HG02970 (cell line): ENCODE results near the gene STAP2.
"Not testable (repeated sequence)": the region's sequence is repeated elsewhere in the genome, so short reads cannot be mapped to it uniquely, and the experiment has no call there.

ENCODE experiments used
- ATAC-seq: cut with Tn5 transposase; IDR thresholded peaks from one replicate; pipeline ENCODE4 v1.9.1; 2021; ENCODE audit warnings: mild to moderate bottlenecking, moderate library complexity, moderate number of reproducible peaks; ENCODE audit not compliant: unreplicated experiment, low FRiP score

The STAP2 gene

DNA sequence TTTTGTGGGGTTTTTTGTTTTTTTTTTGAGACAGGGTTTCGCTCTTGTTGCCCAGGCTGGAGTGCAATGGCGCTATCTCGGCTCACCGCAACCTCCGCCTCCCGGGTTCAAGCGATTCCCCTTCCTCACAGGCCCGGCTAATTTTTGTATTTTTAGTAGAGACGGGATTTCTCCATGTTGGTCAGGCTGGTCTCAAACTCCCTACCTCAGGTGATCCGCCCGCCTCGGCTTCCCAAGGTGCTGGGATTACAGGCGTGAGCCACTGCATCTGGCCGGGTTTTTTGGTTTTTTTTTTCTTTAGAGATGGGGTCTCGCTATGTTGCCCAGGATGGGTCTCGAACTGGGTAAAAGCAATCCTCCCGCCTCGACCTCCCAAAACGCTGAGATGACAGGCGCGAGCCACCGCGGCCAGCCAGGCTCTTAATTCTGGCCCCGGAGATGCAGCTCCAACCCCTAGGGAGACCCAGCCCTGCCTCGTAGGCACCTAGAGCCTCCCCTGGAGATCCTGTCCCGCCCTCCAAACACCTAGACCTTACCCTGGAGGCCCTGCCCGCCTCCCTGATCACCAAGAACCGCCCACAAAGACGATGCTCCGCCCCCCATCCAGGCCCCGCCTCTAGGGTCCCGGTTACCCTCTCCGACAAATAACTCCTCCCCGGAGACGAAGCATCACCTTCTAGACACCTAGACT lies 9.5 kb downstream of the STAP2 start:
- not testable (repeated sequence) for ATAC-seq

- peak; percentile 77 for ATAC-seq
These were observed 10.2 kb downstream of the STAP2 start for GRCh38 chr19:4328243-4328990.

GRCh38 chr19:4327877-4328242 lies 10.8 kb downstream of the STAP2 start:
- ATAC-seq = no peak

DNA sequence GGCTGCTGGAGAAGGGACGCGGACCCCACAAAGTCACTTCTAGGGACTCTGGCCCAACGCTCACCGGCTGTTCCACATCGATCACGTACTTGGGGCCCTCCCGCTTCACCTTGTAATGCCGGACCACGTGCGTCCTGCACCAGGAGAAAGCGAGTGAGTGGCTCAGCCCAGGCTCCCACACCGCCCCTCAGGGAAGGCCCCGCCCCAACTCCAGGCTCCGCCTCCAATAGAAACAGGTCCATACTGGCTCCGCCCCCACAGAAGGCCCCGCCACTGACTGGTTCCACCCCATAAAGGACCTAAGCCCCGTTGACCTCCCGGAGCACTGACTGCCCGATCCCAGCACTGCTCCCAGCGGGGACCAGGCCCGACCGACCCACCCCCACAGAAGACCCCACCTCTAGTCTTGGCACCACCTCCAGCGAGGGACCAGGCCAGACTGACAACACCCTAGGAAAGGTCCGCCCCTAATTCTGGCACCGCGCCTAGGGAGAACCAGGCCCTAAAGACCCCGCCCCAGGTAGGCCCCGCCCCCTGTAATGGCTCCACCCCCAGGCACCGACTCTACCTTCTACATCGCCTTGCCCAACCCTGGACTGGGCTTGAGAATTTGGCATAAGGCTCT lies 11.3 kb downstream of the STAP2 start:
- no peak for ATAC-seq

DNA sequence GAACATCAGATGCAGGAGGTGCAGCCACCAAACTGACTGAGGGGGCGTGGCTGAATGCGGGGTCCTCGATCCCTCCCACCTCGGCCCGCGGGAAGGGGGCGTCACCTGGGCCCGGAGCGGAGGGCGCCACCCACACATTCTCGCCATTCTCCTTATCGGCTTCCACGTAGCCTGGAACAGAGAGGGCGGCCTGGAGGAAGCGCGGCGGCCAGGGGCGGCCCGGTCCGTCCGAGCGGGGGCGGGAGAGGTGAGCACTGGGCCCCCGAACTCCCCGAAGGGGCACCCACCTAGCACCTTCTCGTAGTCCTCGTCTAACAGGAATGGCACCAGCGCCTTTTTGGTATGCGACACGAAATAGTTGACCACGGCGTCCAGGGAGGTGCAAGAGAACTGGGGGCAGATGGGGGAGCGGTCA lies 11.8 kb downstream of the STAP2 start:
- no peak for ATAC-seq

DNA sequence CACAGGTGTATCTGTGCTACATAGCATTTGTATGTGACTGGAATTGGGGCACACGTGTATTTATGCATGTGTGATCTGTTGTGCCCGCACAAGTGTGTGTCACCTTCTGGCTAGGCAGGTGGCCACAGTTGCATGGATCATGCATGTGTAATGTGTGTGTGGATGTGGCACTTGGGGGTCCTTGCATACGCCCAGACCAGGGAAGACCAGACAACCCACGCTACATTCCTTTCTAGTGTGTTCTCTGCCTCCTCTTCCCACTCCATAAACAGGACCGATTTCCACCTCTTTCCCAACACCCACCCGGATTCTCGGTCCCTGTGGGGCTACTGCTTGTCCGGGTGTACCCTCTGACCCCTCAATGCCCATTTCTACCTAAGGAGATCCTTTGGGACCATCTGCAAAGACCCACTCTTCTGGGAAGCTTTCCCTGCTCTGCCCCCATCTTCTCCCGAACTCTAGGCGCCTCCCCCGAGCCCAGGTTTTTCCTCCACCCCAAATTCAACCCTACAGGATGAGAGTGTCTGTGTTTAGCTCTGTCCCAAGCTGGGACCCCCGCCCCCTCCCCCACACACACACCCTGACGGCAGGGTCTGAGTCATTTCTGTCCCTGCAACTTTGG lies 12.3 kb downstream of the STAP2 start:
- ATAC-seq = no peak

DNA sequence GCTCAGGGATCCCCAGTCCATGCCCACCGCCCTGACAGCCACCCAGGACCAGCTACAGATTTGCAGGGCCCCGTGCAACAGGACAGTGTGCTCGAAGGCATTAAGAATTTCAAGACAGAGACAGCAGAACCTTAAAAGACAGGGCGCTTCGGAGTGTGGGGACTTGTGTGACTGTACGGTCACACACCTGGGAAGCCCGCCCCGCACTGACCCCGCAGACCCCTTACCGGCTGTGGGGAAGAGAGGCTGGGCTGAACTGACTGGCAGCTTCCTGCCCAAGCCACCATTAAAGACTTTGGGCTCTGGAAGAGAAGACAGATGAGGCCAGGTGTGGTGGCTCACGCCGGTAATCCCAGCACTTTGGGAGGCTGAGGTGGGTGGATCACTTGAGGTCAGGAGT lies 14.4 kb downstream of the STAP2 start:
- no peak for ATAC-seq

DNA sequence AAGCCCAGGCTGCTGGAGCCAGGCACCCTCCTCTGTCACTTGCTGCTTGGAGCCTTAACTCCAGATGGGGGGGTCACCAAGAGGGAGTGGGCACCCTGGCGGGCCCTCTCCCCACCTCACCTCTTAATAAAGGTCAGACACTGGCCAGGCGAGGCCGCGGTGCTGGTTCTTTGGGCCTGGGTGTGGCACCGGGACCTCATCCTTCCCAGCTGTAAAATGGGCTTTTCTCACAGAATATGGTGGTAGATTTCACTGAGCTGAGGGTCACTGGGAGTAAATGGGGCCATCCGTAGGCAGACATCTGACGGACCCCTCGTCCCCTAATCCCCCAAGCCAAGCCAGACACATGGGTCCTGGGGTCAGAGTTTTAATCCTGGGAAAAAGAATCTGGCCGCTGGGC lies 14.9 kb downstream of the STAP2 start:
- ATAC-seq = no peak

GRCh38 chr19:4322942-4323665 lies 15.5 kb downstream of the STAP2 start:
- no peak for ATAC-seq

DNA sequence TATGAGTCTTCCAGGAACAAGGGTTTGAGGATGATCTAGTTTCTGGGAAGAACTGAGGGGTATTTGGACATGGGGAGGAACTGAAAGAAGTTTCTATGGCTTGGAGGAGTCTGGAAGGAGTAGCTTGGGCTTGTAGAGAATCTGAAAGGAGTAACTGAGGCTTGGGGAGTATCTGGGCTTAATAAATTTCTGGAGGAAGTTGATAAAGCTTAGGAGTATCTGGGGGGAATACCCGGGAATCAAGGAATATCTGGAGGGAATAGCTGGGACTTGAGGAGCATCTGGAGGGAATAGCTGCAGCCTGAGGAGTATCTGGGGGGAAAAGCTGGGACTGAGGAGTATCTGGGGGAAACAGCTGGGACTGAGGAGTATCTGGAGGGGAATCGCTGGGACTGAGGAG lies 18.2 kb downstream of the STAP2 start:
- ATAC-seq = no peak

- no peak for ATAC-seq
These were observed 19.4 kb downstream of the STAP2 start for GRCh38 chr19:4319067-4319718.

DNA sequence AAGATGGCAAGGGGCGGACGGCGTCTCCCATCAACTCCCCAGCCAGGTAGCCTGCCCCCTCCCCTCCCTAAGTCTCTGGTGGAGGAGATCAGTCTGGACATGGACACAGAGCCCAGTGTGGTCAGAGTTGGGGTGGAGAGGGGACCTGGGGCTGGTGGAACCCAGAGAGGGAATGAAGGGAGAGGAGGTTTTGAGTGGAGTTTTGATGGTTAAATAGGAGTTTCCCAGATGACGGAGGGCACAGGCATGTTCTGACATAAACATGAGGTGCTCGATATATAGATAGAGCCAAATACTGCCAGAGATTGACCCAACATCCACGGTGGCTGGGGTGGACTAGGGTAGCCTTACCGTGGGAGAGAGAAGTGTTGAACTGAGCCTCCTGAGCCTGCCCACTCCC lies 20.2 kb downstream of the STAP2 start:
- ATAC-seq = no peak

DNA sequence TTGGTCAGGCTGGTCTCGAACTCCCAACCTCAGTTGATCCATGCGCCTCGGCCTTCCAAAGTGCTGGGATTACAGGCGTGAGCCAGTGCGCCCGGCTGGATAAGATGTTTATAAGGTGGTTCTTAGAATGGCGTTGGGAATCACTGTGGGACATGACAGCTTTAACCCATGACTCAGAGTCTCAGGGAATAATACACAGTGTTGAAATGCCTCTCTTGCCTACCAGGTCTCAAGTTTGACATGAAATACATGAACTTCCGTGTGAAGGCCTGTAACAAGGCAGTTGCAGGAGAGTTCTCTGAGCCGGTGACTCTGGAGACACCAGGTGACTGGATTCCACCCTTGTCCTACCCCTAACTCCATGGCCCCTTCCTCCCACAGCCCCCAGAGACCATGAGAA lies 21.7 kb downstream of the STAP2 start:
- ATAC-seq = no peak

- no peak for ATAC-seq
These were observed 24.7 kb downstream of the STAP2 start for GRCh38 chr19:4313847-4314490.

DNA sequence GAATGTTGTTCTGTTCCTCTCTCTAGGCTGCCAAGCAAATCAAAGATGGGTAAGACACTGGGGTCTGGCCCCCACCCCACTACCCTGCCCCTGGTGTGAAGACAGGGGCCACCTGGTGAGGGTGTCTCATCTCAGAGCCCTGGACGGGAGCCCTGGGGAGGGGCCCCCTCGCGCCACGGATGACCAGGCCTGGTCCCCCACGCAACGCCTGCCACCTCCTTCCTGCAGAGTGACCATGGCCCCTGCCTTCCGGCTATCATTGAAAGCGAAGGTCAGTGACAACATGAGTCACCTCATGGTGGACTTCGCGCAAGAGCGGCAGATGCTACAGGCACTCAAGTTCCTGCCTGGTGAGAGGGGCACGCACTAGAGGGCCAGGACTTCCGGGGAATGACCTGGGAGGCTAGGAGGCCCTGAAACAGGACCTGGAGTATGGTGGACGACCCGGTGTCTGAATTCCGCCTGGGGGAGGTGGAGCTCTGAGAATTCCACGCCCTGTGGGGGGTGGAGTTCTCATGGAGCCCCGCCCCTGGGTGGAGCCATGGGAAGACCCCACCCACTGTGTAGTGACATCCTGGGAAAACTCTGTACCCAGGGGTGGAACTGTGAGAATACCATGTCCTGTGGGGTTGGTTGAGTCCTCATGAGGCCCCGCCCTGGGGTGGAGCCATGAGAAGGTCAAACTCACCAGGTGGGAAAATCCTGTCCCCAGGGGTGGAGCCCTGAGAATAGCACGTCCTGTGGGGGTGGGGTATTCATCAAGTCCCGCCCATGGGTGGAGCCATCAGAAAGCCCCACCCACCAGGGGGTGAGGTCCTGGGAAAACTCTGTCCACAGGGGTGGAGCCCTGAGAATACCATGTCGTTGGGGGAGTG lies 28.1 kb downstream of the STAP2 start:
- ATAC-seq = no peak

DNA sequence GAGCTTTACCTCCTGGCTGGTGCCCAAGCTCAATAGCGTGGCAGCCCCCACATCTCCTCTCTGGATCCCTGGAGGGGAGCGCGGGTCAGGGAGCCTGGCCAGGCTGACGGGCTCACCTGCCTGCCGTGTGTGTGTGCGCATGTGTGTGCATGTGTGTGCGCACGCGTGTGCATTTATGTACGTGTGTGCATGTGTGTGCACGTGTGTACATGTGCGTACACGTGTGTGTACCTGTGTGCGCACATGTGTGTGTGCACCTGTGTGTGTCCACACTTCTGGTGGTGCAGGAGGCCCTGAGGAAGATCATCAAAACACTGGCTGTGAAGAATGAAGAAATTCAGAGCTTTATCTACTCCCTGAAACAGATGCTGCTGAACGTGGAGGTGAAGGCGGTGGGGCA lies 33.0 kb downstream of the STAP2 start:
- no peak for ATAC-seq

- no peak for ATAC-seq
These were observed 33.4 kb downstream of the STAP2 start for GRCh38 chr19:4305257-4305612.

DNA sequence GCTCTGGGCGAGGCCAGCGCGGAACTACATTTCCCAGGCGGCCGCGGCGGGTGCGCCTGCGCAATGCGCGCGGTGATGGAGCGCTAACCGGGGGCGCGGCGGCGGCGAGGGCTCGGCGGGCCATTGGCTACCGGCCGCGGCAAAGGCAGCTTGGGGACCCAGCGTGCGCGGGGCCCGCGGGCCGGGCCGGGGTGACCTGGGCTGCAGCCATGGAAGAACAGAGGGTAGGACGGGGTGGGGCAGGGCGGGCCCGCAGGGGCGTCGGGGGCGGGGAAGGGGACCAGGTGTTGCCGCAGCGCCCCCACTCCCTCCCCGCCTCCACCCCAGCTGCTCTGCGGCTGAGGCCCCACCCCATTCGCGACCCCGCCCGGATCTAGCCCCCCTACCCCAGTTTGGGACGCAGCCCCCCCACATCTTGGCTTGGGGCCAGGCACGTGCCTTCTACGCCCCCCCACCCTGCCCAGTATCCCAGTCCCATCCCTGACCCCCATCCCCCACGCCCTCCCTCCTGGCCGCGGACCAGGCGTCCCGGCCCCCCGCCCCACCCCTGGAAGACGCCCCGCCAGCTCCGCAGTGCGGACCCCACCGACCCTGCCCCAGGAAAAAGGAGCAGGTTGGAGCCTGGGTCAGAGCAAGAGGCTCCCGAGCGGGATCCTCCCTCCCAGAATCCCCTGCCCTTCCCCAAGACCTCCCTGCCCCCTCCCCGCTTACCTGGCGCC lies 33.9 kb downstream of the STAP2 start, which contains the start of gene FSD1:
Gene FSD1 (plus strand): TSS at position 61 of the 719 bp plus-strand sequence. CDS start 149 bp downstream, at position 210.
- ATAC-seq = no peak
